Cardiac muscle cell (in vitro differentiated cells and primary cell): ENCODE measurements around the gene SH3PXD2A. TPM values are rescaled to one million over a fixed set of nuclear protein-coding genes. Genes with fewer than 3 reads are reported as not detected.

Experiments
- DNase-seq, 2 donors: peaks; one replicate each; pipeline versions ENCODE4 v3.0.0 to v3.0.0-alpha.2; 2010 to 2017; ENCODE audit warnings: low read depth in 1 of 2, low spot score in 1 of 2
- H3K27ac ChIP-seq: fragments of 200-600 bp; sonication (generic); 2 replicates; pipeline ENCODE4 v1.5.1; 2016
- H3K27me3 ChIP-seq: fragments of 200-600 bp; sonication (generic); 2 replicates; pipeline ENCODE4 v1.6.0; 2016; ENCODE audit warnings: control low read depth
- H3K36me3 ChIP-seq: fragments of 200-600 bp; sonication (generic); 2 replicates; pipeline ENCODE4 v1.5.1; 2016; ENCODE audit warnings: control low read depth
- H3K4me1 ChIP-seq: fragments of 200-600 bp; sonication (generic); 2 replicates; pipeline ENCODE4 v1.8.1; 2017; ENCODE audit warnings: low read depth, mild to moderate bottlenecking, mixed run types
- H3K4me3 ChIP-seq: fragments of 200-600 bp; sonication (generic); 2 replicates; pipeline ENCODE4 v1.5.1; 2016; ENCODE audit warnings: mild to moderate bottlenecking
- H3K9me3 ChIP-seq: fragments of 200-600 bp; sonication (generic); 2 replicates; pipeline ENCODE4 v1.5.1; 2017; ENCODE audit warnings: low read depth, mild to moderate bottlenecking, control low read depth
- polyA plus RNA-seq: library from polyadenylated mRNA; unstranded; fragments of >200 nt; fragmentation: Nextera tagmentation; extraction: Ambion mirVana; gene quantifications from 2 replicates; pipeline ENCODE4 v1.2.1, GENCODE V29; 2016
- total RNA-seq: library from RNA; depleted of rRNA; stranded (reverse); fragments of >200 nt; gene quantifications from 2 replicates; pipeline ENCODE4 v1.2.3, GENCODE V29; 2016
- TF ChIP-seq, protein P1 (sequence below): IDR thresholded peaks from 2 replicates; pipeline ENCODE4 v1.5.1; 2012; ENCODE audit warnings: low read depth, mild to moderate bottlenecking, low read length

SH3PXD2A gene
- total and polyA plus RNA-seq, 2 experiments from 2014 or later = 32.2 to 75.9 TPM

DNA sequence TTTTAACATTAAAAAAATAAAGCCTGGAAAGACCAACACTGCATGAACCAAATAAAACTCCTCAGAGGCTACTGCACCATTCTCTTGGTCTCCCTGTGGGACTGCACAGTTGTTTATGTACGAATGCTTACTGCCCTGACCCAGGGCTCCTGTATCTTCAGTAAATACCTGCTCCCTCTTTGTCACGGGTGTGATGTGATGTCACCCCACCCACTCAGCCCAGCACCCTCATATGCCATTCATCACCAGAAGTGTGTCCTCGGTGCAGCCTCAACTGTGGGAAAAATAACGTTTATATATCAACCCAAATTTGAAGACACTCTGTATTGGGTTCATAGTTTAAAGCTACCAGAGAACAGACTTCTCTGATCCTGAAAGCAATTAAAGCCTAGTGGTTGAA, 14.0 kb upstream of the SH3PXD2A start:
- Histone ChIP-seq H3K27me3 (no peaks in the 10 kb centered on the region), H3K27ac (no peak overlapping the region), H3K4me1 (no peaks in the 10 kb centered on the region), H3K4me3 (no peak overlapping the region), H3K36me3 (no peaks in the 10 kb centered on the region), H3K9me3 (no peaks in the 10 kb centered on the region)
- TF ChIP-seq, protein P1, sequence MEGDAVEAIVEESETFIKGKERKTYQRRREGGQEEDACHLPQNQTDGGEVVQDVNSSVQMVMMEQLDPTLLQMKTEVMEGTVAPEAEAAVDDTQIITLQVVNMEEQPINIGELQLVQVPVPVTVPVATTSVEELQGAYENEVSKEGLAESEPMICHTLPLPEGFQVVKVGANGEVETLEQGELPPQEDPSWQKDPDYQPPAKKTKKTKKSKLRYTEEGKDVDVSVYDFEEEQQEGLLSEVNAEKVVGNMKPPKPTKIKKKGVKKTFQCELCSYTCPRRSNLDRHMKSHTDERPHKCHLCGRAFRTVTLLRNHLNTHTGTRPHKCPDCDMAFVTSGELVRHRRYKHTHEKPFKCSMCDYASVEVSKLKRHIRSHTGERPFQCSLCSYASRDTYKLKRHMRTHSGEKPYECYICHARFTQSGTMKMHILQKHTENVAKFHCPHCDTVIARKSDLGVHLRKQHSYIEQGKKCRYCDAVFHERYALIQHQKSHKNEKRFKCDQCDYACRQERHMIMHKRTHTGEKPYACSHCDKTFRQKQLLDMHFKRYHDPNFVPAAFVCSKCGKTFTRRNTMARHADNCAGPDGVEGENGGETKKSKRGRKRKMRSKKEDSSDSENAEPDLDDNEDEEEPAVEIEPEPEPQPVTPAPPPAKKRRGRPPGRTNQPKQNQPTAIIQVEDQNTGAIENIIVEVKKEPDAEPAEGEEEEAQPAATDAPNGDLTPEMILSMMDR = no peak
- DNase-seq = no peak

GRCh38 chr10:103868200-103868599, 12.8 kb upstream of the SH3PXD2A start:
- no peaks in the 10 kb centered on the region for H3K4me1 ChIP-seq
- no peaks in the 10 kb centered on the region for H3K9me3 ChIP-seq
- no peak for DNase-seq

DNA sequence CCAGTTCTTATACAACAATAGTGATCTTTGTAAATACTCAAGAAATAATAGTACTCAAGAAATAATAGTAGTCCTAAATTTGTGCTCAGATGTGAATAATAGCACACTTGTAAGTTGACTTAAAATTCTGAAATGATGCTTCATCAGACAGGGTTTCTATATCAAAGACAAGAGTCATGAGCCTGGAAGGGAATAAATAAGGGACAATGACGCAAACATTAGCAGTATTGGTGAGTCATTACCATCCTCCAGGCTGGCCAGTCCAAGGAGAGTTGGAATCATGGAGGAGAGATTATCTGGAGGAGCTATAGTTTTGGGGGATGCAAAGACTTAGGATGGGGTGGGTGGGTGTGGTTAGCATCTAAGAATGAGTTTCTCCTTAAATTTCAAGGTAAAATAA, 6.1 kb upstream of the SH3PXD2A start:
- DNase-seq = no peak
- peaks cover 16% of the 10 kb centered on the region for H3K4me1 ChIP-seq
- no peaks in the 10 kb centered on the region for H3K27me3 ChIP-seq
- no peaks in the 10 kb centered on the region for H3K36me3 ChIP-seq
- no peak overlapping the region for H3K27ac ChIP-seq
- H3K9me3 ChIP-seq = no peaks in the 10 kb centered on the region
- no peak overlapping the region for H3K4me3 ChIP-seq
- TF ChIP-seq, protein P1 = no peak

More at GRCh38 chr10:103868200-103868599, 12.8 kb upstream of the SH3PXD2A start:
- Histone ChIP-seq H3K27me3 (no peaks in the 10 kb centered on the region), H3K4me3 (no peak overlapping the region), H3K36me3 (no peaks in the 10 kb centered on the region), H3K27ac (no peak overlapping the region)
- TF ChIP-seq, protein P1 = no peak

DNA sequence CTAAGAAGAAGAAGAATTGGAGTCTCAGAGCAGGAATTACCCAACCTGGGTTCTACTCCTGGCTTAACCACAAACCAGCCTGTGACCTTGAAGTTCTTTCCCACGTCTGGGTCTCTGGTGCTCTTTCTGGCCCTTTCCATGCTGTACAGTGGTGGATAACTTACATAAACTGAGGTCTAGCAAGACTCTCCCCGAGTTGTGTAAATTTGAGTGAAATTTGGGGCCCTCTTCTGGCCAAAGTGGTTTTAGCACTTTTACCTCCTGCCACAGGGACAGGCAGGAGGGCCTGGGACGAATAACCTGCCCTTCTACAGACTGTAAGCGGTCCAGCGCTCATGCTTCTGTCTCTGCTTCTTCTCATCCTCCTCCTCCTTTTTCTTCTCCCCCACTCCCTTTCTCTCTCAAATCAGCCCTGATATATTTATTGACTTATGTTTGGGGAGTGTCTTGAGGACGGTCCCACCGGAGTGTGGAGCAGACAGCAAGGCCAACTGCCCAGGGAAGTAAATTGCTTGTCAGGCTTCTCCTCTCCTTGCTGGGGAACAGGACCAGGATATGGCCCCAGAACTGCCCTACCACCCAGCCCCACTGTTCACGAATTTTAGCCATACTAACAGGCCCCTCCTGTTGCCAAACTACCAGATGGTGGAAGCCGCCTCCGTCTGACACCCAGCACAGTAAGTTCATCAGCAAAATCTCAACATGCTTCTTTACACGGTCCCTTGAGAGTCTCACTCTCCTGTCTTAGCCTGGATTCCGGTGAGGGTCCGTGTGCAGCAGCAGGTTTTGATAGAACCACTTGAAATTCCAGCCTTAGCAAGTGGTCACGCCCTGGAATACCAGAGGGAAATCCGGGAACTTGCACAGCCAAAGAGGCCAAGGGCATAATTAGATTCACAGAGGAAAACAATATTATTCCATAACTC, 4.0 kb upstream of the SH3PXD2A start:
- no peaks in the 10 kb centered on the region for H3K27me3 ChIP-seq
- H3K9me3 ChIP-seq = no peaks in the 10 kb centered on the region
- H3K4me1 ChIP-seq = peaks cover 20% of the 10 kb centered on the region
- DNase-seq = peak; percentile 79 to 80
- peak overlapping the region; percentile 48 for H3K27ac ChIP-seq
- H3K4me3 ChIP-seq = no peak overlapping the region
- TF ChIP-seq, protein P1 = peak; percentile 64
- no peaks in the 10 kb centered on the region for H3K36me3 ChIP-seq

DNA sequence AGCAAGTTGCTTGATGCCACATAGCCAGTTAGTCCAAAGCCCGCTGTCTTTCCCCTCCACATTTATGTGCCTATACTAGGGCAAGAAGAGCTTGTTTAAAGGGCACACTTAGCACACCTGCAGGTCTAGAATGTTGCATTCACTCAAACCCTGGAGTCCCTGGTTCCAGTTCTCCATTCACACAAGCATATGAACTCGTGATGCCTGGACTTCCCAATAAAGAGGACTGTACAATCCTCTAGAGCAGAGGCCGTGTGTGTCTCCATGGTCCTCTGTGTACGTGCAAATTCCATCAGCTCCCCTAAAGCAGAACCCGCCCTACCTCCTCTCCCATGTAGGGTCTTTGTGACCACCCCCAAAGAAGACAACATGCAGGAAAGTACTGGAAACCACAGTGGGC, 3.0 kb upstream of the SH3PXD2A start:
- H3K27me3 ChIP-seq = no peaks in the 10 kb centered on the region
- H3K4me1 ChIP-seq = peaks cover 22% of the 10 kb centered on the region
- no peaks in the 10 kb centered on the region for H3K9me3 ChIP-seq
- H3K36me3 ChIP-seq = no peaks in the 10 kb centered on the region
- no peak for DNase-seq
- H3K4me3 ChIP-seq = no peak overlapping the region
- H3K27ac ChIP-seq = no peak overlapping the region
- TF ChIP-seq, protein P1 = no peak
